HEK293T (cell line): ENCODE data around the gene SCN4B.
A peak's percentile ranks its signal among the peaks of the same experiment; 100 is the strongest.

Source experiments
- CTCF ChIA-PET: fragments of 350-600 bp; formaldehyde crosslinking; extraction: SDS; loops from one replicate; lab custom pipeline; 2021; ENCODE audit warnings: antibody characterized with exemption, inconsistent platforms; lab: Yijun Ruan, JAX
- POLR2A ChIA-PET: fragments of 350-600 bp; formaldehyde crosslinking; extraction: SDS; loops from one replicate; lab custom pipeline; 2020; ENCODE audit warnings: antibody characterized with exemption, inconsistent platforms; lab: Yijun Ruan, JAX
- DNase-seq: peaks from one replicate; pipeline ENCODE4 v3.0.0; 2012; ENCODE audit warnings: mixed read lengths; ENCODE audit errors: extremely low spot score
- ARNT ChIP-seq: fragments of 450-650 bp; IDR thresholded peaks from 2 replicates; pipeline ENCODE4 v1.6.1; 2017; ENCODE audit warnings: mild to moderate bottlenecking
- BHLHE40 ChIP-seq: fragments of 450-650 bp; IDR thresholded peaks from 2 replicates; pipeline ENCODE4 v1.6.1; 2016; ENCODE audit warnings: mild to moderate bottlenecking, moderate library complexity, borderline replicate concordance
- CTBP1 ChIP-seq: fragments of 450-650 bp; IDR thresholded peaks from 2 replicates; pipeline ENCODE4 v1.6.1; 2016; ENCODE audit warnings: borderline replicate concordance
- ELF4 ChIP-seq: fragments of 450-650 bp; IDR thresholded peaks from 2 replicates; pipeline ENCODE4 v1.6.1; 2017; ENCODE audit warnings: antibody characterized with exemption
- FOXA1 ChIP-seq: fragments of 450-650 bp; IDR thresholded peaks from 2 replicates; pipeline ENCODE4 v1.6.1; 2016; ENCODE audit warnings: mild to moderate bottlenecking
- FOXK2 ChIP-seq: fragments of 450-650 bp; IDR thresholded peaks from 2 replicates; pipeline ENCODE4 v1.6.1; 2016; ENCODE audit warnings: mild to moderate bottlenecking
- FOXM1 ChIP-seq: fragments of 450-650 bp; IDR thresholded peaks from 2 replicates; pipeline ENCODE4 v1.6.1; 2017; ENCODE audit warnings: mild to moderate bottlenecking, borderline replicate concordance
- HDGF ChIP-seq: fragments of 450-650 bp; IDR thresholded peaks from 2 replicates; pipeline ENCODE4 v1.6.1; 2017; ENCODE audit warnings: antibody characterized with exemption, borderline replicate concordance
- L3MBTL2 ChIP-seq: fragments of 450-650 bp; conservative IDR thresholded peaks from 2 replicates; pipeline ENCODE4 v1.6.1; 2016; ENCODE audit warnings: mild to moderate bottlenecking
- LEF1 ChIP-seq: fragments of 450-650 bp; IDR thresholded peaks from 2 replicates; pipeline ENCODE4 v1.6.1; 2017; ENCODE audit warnings: mild to moderate bottlenecking, borderline replicate concordance
- NFRKB ChIP-seq: fragments of 450-650 bp; IDR thresholded peaks from 2 replicates; pipeline ENCODE4 v1.6.1; 2016; ENCODE audit warnings: mild to moderate bottlenecking, moderate library complexity
- SP1 ChIP-seq: fragments of 450-650 bp; IDR thresholded peaks from 2 replicates; pipeline ENCODE4 v1.6.1; 2017
- SUZ12 ChIP-seq: fragments of 450-650 bp; IDR thresholded peaks from 2 replicates; pipeline ENCODE4 v1.6.1; 2016; ENCODE audit warnings: mild to moderate bottlenecking
- TARDBP ChIP-seq: fragments of 450-650 bp; IDR thresholded peaks from 2 replicates; pipeline ENCODE4 v1.6.1; 2016
- ZNF384 ChIP-seq: fragments of 450-650 bp; IDR thresholded peaks from 2 replicates; pipeline ENCODE4 v1.6.1; 2016
- TF ChIP-seq, protein P1 (sequence below): fragments of 450-650 bp; IDR thresholded peaks from 2 replicates; pipeline ENCODE4 v1.6.1; 2016

Gene SCN4B

DNA sequence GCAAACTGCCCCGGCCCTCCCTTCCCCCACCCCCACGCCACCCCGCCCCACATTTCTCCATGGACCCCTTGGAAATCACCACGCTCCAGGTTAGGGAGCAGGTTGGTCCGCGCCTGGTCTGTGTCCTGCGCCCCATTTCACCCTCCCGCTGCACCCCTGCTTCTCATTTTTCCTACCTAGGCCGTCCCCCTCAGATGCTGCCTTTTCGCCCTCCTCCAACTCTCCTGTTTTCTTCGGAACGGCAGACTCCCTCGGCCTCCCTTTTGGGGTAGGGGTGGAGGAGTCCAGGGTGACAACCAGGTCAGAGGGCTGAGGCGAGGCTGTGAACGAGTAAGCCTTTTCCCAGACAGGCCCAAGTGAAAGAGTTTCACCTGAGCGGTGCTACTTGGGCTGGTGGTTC is 893 bp upstream of the SCN4B start:
- no peak for DNase-seq
- CTCF ChIA-PET = interaction anchor here (1.0 kb wide), 1 partner anchor 19 kb away, joined by 5 read pairs; no protein-coding TSS in a partner anchor
- TF ChIP-seq ELF4 (no peak), SUZ12 (no peak), FOXA1 (no peak), ZNF384 (no peak), L3MBTL2 (no peak), FOXM1 (no peak), SP1 (no peak), HDGF (no peak), CTBP1 (no peak)
- TF ChIP-seq, protein P1, sequence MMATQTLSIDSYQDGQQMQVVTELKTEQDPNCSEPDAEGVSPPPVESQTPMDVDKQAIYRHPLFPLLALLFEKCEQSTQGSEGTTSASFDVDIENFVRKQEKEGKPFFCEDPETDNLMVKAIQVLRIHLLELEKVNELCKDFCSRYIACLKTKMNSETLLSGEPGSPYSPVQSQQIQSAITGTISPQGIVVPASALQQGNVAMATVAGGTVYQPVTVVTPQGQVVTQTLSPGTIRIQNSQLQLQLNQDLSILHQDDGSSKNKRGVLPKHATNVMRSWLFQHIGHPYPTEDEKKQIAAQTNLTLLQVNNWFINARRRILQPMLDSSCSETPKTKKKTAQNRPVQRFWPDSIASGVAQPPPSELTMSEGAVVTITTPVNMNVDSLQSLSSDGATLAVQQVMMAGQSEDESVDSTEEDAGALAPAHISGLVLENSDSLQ = no peak
- POLR2A ChIA-PET = interaction anchor here (1.2 kb wide), 1 partner anchor 17 kb away, joined by 3 read pairs; no protein-coding TSS in a partner anchor

DNA sequence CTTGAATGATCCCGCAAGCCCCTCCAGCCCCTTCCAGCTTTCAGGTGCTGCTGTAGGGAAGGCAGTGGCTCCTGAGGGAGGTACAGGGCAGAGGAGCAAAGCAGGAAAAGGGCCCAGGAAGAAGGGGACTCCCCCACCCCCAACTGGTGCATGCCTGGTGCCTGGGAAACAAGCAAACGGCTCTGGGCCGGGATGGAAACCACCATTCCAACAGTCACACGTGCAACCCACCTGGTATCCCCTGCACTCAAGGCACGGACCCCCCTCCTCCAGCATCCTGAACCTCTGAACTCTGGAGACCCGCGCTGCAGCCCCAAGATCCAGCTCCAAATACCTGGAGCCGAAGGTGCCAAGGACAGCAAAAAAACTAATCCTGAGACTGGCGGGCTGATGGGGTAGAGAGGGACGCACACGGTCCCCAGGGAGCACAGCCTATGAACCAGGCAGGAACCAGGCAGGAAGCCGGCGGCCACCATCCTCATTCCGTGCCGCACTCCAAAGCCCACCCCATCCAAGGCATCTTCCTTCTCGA is 537 bp downstream of the SCN4B start:
- ChIA-PET CTCF (no interaction called here), POLR2A (interaction anchor here (1.2 kb wide), 1 partner anchor 19 kb away, joined by 3 read pairs; no protein-coding TSS in a partner anchor)
- no peak for TF ChIP-seq FOXK2
- no peak for TF ChIP-seq CTBP1
- TF ChIP-seq LEF1 = no peak
- no peak for TF ChIP-seq ZNF384
- no peak for TF ChIP-seq SUZ12
- no peak for TF ChIP-seq ARNT
- no peak for TF ChIP-seq L3MBTL2
- no peak for TF ChIP-seq BHLHE40
- DNase-seq = no peak

DNA sequence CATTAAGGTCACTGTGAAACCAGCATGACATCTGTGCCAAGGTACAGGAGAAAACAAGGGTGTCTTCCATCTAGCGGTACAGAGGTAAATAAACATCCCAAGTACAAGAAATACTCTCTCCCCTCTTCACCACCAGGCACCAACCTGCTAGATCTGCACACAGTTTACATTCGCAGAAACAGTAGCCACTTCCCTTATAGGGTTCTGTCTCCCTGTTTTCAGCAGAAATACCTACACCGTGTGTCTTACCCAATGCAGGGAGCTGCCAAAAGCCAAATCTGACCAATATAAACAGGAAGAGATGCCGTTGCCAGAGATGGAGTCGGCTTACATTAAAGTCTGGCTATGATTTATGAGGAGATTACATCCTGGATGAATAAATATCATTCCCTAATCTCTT is 1.2 kb downstream of the SCN4B start:
- ChIA-PET POLR2A (no interaction called here), CTCF (no interaction called here)
- TF ChIP-seq, protein P1 = peak; percentile 31; the same call in 1 of the 2 replicates
- TF ChIP-seq HDGF = no peak
- no peak for TF ChIP-seq FOXK2
- TF ChIP-seq SP1 = no peak
- TF ChIP-seq NFRKB = no peak
- TF ChIP-seq TARDBP = no peak
- TF ChIP-seq ZNF384 = no peak
- DNase-seq = no peak

DNA sequence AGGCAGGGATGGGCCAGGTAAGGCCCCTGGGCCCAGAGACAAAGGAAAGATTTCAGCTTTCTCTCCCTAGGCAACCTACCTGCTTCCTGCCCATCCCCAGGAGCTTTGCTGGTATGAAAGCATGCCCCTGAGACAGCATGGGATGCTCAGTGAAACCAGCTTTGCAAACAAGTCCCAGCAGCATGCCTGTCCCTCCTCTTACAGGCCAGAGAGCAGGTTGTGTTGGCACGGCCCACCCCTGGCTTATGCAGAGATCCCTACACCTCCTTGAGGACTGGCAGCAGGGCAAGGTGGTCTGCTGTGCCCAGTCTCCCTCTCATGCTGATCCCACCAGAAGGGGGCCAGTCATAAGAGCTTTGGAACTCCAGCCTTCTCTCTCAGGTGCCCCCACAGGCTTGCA is 3.1 kb downstream of the SCN4B start:
- DNase-seq = no peak
- ChIA-PET CTCF (no interaction called here), POLR2A (no interaction called here)
- TF ChIP-seq SUZ12 = no peak
- TF ChIP-seq, protein P1 = no peak
- TF ChIP-seq ELF4 = no peak
- no peak for TF ChIP-seq FOXM1
- no peak for TF ChIP-seq FOXA1
- no peak for TF ChIP-seq TARDBP
- no peak for TF ChIP-seq FOXK2
- TF ChIP-seq LEF1 = no peak
- no peak for TF ChIP-seq BHLHE40
- TF ChIP-seq ZNF384 = no peak
- no peak for TF ChIP-seq HDGF
- TF ChIP-seq SP1 = no peak
- TF ChIP-seq L3MBTL2 = no peak

DNA sequence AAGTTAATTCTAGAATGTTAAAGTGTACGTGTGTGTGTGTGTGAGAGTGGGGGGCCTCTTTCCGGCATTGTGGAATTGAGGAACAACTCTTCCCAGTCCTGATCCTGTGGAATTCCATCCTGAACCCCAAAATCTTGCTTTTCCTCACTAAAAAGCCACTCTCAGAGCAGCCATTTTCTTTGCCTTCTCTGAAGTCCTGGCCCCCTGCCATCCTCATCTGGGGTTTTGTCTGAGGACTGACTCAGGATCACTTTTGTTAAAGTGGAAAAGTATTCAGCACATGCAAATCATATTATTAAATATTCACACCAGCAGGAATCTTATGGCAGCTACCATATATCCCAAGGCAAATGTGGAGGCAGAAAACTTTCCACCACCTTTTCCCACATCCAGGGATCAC is 3.8 kb downstream of the SCN4B start:
- POLR2A ChIA-PET = no interaction called here
- DNase-seq = no peak
- CTCF ChIA-PET = interaction anchor here (1.4 kb wide), 1 partner anchor 22 kb away, joined by 9 read pairs; no protein-coding TSS in a partner anchor
- TF ChIP-seq NFRKB = no peak
- TF ChIP-seq FOXK2 = no peak
- TF ChIP-seq ELF4 = no peak
- no peak for TF ChIP-seq SUZ12
- no peak for TF ChIP-seq HDGF
- TF ChIP-seq SP1 = no peak
- TF ChIP-seq TARDBP = no peak
- TF ChIP-seq FOXM1 = no peak
- no peak for TF ChIP-seq LEF1
- TF ChIP-seq CTBP1 = no peak
- no peak for TF ChIP-seq ARNT
- no peak for TF ChIP-seq L3MBTL2

DNA sequence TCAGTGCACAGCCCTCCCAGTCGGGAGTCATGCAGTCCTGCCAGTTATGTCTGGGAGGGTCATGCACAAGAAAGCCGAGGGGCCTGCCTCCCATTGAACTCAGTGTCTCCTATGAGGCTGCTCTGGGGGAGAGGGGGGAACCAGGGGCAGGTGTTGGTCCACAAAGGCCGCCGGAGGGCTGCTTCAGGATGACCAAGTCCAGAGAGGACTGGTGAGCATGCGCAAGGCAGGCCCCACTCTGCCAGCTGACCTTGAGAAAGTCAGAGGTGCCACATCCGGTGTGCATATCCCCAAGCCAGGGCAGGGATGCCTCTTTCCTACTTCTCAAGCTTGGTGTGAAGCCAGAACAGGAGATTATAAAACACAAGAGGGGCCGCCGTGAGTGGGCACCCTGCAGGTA is 4.4 kb downstream of the SCN4B start:
- ChIA-PET CTCF (interaction anchor here (0.8 to 1.4 kb wide), 2 partner anchors 23 to 96 kb away, joined by 3 to 9 read pairs; no protein-coding TSS in a partner anchor), POLR2A (no interaction called here)
- no peak for TF ChIP-seq FOXA1
- no peak for TF ChIP-seq FOXK2
- TF ChIP-seq ELF4 = no peak
- no peak for TF ChIP-seq TARDBP
- TF ChIP-seq ZNF384 = no peak
- TF ChIP-seq LEF1 = no peak
- TF ChIP-seq CTBP1 = no peak
- no peak for TF ChIP-seq HDGF
- no peak for TF ChIP-seq FOXM1
- TF ChIP-seq L3MBTL2 = no peak
- TF ChIP-seq BHLHE40 = no peak
- TF ChIP-seq, protein P1 = no peak
- no peak for TF ChIP-seq NFRKB
- TF ChIP-seq SP1 = no peak
- no peak for DNase-seq
